GM04503 (cell line): ENCODE results near the gene SNX9.
"Not testable (repeated sequence)": the region's sequence is repeated elsewhere in the genome, so short reads cannot be mapped to it uniquely, and the experiment has no call there.

Experiments used
- DNase-seq: peaks from one replicate; pipeline ENCODE4 v3.0.0-alpha.2; 2012; ENCODE audit warnings: low read depth

Gene SNX9

DNA sequence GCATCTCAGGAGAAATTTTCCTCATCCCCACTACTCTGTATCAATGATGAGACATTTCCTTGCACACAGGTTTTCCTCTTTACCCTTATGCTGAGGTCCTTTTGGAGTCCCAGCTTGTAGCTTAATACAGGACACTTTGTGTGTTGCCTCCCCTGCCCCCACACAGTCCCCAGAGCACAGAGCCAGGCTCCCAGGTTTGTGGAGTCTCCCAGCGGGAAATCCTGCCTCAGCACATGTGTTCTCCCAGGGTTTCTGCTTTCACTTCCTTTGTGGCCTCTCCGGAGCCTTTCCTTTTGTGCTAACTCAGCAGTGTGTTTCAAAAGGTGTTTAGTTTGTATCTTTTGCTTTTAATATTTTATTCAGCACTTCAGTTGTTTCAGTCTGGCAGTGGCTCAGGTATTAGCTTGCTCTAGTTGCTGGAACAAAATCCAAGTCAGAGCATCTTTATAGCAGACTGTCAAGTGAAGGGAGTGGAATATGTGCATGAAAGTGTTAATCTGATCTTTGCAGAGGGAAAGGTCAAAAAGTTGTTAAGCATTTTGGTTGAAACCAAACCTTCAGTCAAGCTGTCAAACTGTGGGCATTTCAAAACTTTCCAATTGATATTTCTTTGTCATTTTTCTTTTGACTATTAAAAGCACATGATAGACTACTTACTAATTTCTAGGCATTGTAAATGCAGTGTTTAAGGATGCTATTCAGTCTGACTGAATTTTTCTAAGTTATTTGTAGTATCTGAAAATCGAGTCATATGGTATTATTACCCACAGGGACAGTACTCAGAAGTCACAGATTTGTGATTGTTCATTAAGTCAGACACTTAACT lies 8.6 kb downstream of the SNX9 start:
- no peak for DNase-seq

DNA sequence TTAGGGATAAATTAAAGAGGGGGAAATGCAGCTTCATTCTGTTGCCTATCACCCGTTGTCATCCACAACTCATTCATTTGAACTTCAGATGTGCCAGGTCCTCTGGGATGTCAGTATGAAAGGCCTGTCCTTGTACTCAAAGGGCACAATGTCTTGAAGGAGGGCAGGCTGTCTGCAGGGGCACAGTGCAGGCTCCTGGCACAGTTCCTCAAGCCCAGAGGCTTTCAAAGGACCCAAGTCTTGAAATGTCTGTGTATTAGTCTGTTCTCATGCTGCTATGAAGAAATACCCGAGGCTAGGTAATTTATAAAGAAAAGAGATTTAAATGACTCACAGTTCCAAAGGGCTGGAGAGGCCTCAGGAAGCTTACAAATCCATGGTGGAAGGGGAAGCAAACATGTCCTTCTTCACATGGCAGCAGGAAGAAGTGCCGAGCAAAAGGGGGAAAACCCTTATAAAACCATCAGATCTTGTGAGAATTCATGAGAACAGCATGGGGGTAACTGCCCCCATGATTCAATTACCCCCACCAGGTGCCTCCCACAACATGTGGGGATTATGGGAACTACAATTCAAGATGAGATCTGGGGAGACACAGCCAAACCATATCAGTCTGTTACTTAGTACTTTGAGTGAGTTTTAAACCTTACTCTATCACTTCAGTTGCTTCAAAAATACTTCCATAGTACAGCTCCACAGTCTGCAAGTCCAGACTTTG lies 9.4 kb downstream of the SNX9 start:
- DNase-seq = no peak

DNA sequence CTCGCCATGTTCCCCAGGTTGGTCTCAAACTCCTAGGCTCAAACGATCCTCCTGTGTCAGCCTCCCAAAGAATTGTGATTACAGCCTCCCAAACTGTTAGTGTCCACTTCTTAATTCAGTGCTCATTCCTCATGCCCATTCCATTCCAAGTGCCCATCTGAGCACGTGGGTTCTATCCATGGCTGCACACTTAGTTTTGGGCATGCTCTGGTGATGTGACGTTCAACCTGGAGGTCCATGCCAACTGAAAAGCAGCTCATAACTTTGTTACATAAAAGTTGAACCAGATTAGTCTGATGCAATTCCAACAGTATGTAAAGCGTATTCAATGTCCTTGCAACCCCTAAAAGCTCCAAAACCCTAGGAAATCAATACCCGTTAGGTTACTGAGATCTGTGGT lies 11.5 kb downstream of the SNX9 start:
- DNase-seq = no peak

DNA sequence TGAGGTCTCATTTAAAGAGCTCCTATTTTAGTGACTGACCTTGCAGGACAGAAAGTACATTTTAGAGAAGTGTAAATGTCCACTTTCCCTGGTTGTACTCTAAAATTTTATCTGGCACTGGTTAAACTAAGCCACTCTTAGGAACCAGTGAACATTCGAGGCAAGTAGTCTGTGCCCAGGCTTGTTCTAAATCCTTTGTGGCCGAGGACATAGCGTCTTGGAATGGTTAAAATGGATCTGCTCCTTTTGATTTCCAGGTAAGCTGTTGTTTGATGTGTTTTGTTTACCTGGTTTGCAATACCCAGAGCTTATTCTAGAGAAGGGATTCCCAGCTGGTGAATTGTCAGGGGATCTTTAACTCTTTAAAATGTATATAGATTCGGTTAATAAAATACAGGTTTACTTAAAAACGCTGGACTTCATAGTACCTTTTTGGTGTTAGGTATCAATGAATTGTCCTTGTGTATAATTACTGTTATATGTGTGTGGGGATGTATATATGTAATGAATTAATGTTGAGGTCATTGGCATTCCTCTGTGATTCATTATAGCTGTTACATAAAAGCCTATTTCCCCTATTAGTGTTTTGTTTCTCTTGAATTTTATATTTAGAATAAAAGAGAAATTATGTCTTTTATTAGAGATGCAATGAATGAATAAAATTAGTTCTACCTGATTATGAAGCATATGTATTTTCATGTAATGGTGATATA lies 15.8 kb downstream of the SNX9 start:
- no peak for DNase-seq

DNA sequence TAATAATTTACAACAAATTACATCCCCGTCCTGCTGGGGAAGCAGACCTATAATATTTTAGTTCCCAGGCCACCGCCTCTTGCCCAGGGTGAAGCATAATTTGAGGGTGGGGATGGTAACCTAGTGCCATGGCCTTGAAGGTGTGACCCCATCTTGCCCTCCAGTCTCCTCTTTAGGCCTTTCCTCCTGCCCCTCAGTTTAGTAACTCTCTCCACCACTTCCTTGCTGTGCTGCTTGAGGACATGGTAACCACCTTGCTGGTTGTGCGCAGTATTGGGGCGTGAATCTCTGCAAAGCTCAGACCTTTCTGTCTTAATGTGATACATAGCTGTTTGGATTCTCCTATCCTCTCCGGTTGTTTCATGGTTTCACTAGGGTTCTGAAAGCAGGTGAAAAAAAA lies 16.6 kb downstream of the SNX9 start:
- no peak for DNase-seq

DNA sequence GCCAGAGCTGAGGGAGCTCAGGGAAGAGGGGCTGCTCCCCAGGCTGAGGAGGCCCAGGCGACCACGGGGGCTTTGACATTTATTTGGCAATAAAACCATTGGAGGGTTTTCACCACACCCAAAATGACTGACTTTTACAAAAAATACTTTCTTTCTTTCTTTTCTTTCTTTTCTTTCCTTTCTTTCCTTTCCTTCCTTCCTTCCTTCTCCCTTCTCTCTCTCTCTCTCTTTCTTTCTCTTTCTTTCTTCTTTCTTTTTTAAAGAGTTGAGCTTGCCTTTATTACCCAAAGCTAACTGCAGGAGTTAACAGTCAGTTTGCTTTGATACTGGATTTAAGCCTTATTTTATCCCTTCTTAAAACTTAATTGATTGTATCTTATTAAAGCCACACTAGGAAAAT lies 17.2 kb downstream of the SNX9 start:
- DNase-seq = no peak

DNA sequence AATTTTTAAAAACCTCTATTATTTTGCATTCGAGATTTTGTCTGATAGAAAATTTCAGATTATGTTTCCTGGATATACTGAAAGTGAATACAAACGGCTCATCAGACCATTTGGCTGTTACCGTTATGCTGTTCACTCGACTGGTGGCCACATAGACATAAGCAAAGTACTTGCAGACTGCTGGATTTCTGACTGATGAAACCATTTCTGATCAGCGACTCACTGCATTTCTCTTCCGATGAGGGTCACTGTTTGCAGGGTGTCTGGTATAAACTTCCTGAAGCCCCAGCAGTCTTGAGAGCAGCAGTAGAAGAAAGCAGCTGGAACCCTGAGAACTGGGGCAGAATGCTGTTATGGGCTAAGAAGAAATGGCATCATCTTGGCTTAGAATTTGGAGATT lies 17.7 kb downstream of the SNX9 start:
- no peak for DNase-seq

DNA sequence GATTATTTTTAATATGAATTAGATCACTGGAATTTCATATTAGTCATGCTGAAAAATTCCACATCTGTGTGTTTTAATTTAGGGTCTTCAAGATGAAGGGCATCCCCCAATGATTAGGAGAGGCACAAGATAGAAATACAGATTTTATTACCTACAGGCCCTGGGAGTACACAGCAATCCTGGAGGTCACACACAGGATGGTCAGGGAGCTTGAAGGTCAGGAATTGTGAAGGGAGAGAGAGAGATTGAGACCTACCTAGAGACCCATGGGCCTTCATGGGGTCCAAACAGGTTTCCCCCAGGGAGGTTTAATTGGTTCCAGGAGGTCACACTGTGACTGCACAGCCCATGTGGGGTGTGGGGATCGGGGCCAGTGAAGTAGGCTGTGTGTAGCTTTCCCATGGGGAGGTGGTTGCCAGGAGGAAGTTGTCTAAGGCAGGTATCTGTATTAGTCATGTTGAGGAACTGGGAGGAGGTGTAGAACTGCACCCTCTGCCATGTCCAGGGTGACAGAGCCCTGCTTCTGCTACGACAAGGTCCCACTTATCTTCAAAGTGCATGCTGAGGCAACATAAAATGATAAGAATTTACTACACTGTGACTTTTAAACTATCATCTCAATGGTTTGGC lies 18.3 kb downstream of the SNX9 start:
- no peak for DNase-seq

DNA sequence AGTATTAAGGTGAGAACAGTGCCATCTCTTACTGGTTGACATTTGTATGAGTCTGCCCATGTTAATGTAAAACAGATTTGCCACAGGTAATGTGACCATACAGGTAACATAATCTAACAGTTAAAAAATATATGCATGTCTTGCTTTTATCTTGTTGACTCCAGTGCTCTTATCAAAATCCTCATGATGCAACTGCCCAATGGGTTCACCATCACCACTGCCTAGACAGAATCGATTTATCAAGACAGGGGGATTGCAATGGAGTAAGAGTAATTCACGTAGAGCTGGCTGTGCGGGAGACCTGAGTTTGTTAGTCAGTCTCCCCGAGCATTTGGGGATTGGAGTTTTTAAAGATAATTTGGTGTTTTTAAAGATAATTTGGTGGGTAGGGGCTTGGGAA lies 19.2 kb downstream of the SNX9 start:
- DNase-seq = no peak

DNA sequence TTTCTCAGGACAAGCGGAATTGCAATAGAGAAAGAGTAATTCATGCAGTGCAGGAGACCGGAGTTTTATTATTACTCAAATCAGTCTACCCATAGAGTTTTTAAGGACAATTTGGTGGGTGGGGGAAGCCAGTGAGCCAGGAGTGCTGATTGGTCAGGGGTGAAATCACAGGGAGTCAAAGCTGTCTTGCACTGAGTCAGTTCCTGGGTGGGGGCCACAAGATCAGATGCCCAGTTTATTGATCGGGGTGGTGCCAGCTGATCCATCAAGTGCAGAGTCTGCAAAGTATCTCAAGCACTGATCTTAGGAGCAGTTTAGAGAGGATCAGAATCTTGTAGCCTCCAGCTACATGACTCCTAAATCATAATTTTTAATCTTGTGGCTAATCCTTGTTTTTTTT lies 21.1 kb downstream of the SNX9 start:
- not testable (repeated sequence) for DNase-seq

DNA sequence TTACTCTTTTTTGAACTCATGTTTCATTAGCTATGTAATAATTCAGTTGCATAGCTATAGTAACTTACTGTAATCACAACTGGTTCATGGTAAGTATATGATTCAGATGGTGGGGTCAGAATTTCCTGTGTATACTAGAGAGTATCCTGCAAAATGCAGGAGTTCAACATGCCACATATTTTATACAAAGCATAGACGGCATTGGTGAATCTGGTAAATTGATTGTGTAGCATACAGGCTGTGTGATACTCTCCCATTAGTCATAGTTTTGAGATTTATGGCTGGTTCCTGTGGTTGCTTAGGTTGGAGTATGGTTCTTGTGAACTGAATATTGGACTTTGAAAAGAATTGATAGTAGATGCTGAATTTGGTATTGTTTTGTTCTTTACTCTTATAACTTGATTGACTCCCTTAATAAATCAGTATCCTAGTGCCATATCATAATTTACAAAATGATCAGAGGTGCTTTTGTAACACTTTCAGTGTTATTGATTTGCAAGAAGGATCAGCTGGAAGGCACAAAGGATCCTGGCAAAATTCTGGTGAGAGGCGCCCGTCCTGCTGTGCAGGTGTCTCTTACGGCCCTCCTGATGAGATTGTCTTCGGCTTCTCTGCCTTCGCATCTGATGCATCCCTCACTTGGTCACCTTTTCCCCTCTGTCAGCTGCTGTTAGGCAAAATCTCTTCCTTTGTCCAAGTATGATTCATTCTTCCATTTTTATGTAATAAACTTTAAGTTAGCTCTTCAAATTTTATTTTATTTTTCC lies 22.6 kb downstream of the SNX9 start:
- DNase-seq = no peak

DNA sequence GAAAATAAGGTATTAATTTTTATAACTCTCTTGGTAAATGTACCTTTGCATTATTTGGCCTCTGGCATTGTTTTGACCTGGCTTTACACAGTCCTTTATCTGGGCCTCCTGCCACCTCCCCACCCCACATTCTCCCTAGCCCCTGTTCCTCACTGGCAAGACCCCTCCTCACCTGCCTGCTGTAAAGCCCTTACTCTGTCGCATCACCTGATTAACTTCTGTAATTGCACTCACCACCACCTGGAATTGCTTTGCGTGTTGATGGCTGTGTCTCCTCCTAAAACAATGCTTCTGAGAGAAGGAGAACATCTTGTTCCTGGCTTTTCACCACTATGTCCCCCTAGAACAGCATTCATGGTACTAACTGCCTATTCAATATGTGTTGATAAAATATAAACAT lies 24.8 kb downstream of the SNX9 start:
- DNase-seq = no peak

DNA sequence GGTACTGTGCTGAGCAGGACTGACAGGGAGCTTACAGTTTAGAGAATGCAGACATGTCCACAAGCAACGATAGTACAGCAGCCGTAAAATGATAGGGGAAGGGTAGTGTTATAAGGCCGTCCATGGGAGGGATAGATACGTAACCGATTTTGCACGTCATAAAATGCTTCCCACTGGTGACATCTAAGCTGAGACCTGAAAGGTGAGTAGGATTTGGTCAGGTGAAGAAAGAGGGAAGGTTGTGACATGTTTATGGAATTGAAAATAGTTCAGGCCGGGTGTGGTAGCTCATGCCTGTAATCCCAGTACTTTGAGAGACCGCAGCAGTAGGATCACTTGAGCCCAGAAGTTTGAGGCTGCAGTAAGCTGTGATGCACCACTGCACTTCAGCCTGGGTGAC lies 25.6 kb downstream of the SNX9 start:
- DNase-seq = no peak

DNA sequence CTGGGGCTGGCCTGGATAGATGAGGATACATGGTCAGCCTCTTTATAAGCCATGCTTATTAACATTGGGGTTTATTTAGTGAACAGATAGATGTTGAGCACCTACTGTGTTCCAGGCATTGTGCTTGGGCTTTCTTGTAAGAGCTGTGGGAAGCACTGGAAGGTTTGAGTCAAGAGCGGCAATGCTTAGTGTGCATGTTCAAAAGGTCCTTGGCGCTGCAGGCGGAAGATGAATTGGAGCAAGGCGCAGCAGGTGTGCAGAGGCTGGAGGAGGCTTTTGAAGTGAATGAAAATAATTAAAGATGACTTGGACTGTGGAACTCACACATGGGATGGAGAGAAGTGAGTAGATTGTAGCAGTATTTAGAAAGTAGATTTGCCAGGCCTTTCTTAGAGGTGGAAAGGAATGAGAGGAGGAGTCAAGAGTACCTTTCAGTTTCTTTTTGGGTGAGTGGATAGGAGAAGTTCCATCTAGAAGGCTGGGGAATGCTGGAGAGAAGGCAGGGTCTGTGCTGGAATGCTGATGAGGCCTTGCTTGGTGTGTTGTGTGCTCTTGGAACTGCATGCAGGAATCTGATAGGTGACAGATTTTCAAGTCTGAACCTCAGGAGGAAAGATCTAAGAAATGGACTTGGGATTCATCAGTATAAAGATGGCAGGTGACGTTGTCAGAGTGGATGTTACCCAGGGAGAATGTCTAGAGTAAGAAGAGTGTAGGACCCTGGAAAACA lies 26.4 kb downstream of the SNX9 start:
- DNase-seq = no peak

DNA sequence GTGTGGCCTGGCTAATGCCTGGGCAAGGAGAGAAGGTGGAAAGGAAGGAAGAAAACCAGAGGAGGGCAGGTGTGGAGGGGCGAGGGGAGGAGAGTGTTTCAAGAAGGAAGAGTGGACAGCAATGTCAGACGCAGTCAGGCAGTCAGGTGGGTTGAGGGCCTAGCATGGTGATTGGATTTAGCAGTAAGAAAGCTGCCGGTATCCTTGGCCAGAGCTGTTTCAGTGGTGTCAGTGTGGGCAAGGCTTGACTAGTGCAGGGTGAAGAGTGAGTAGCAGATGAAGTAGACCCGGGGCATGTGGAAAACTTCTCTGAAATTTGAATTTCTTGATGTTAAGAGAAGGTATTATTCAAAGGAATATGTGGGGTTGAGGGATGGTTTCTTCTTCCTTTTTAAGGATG lies 27.0 kb downstream of the SNX9 start:
- no peak for DNase-seq

DNA sequence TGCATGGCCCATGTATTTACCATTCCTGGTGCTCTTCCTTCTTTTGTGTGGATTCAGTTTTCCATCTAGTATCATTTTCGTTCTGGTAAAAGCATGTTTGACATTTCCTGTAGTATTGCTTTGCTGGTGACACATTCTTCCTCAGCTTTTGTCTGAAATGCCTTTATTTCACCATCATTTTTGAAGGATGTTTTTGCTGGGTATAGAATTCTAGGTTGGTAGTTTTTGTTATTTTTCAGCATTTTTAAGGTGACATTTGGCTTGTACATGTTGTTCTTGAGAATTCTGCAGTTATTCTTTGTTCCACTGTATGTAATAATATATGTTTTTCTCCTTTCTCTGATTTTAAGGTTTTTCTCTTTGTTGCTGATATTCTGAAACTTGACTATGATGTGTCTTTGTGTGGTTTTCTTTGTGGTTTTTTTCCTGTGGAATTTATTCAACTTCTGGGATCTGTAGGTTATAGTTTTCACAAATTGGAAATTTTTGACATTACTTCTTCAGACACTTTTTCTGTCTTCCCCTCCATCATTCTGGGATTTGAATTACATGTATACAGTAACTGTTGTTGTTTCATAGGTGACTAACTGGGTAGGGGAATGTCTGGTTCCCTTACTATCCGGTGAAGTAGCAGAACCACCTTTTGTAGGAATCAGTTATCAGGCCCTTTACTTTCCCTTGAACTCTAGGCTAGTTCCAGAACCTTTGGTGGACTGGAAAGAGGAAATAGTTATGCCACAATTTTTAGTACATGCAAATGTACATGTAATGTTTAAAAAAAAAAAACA lies 30.2 kb downstream of the SNX9 start:
- DNase-seq = no peak

DNA sequence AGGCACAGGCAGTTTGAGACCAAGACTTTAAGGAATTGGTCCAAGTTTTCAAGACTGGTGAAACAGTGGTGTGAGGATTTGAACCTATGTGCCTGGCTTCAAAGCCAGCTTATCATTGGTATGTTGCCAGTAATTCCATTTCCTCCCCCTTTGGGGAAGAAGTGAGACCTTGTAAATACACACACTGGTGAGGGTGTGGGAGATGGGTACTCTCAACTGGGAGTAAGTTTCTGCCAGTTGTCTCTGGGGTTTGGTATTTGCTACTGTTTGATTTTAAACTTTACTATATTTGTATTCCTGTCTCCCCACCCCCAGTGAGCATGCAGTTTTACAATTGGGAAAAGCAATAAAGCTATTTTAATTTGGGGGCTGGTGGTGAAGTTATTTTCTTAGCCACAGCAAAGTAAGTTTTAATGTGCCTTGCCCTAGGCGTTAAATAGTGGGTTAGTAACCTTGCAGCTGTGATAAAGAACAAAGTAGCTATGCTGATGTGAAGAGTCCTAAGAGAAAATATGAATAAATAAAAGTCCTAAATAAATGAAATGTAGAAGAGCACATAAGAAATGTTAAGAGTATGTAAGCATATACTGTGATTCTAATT lies 31.0 kb downstream of the SNX9 start:
- DNase-seq = no peak

DNA sequence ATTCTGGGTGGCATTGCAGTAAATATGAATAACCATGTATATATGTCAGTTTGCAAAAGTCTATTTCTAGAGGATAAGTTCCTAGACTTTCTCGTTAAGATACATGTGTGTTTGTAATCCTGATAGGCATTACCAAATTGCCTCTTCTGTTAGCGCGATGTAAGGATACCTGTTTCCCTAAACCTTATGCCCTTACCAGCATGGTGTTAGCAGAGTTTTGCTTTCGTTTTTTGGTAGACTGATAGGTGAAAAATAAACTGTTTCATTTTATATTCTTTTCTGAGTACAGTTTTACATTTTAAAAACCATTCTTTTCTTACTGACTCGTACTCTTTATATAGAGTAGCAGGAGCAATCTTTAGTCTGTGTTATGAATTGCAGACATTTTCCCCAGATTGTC lies 32.3 kb downstream of the SNX9 start:
- DNase-seq = no peak

DNA sequence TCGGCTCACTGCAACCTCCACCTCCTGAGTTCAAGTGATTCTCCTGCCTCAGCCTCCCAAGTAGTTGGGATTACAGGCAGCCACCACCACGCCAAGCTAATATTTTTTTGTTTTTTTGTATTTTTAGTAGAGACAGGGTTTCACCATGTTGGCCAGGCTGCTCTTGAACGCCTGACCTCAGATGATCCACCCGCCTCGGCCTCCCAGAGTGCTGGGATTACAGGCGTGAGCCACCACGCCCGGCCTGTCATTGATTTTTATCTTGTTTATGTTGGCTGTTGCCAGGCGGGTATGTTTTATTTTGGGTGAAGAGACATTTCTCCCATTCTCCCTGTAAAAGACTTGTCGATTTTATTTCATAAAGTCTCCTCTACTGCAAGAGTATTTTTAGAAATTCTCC lies 32.8 kb downstream of the SNX9 start:
- DNase-seq = not testable (repeated sequence)

DNA sequence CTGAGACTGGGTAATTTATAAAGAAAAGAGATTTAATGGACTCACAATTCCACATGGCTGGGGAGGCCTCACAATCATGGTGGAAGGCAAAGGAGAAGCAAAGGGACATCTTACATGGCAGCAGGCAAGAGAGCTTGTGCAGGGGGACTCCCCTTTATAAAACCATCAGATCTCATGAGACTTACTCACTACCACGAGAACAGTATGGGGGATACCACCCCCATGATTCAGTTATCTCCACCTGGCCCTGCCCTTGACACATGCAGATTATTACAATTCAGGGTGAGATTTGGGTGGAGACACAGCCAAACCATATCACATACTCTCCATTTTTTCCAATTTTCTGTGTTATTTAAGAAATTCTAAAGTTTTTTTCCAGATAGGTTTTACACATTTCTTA lies 35.6 kb downstream of the SNX9 start:
- not testable (repeated sequence) for DNase-seq
